Iris pigment epithelial cell (primary cell): ENCODE results near the gene KLHL29.
A peak's percentile ranks its signal among the peaks of the same experiment; 100 is the strongest.

ENCODE experiments used
- DNase-seq: peaks from one replicate; pipeline ENCODE4 v3.0.0-alpha.2; 2011; ENCODE audit warnings: low read depth

Gene KLHL29

DNA sequence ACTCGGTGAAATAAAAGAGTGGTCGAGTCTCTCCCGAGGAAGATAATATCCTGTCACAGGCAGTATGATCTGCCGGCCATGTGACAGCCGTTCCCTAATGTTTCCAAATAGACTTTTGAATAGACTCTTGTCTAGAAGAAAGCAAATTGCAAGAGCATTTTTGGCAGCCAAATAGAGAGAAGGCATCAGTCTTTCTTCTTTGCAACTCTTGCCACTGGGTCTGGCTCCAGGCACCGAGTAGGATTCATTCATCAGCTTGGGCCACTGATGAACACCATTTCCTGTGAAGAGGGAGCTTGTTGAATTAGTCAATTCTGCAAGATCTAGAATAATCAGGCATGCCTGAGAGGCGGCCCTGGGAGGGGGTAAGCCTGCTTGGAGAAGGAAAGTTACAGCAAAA, 165.6 kb downstream of the KLHL29 start:
- peak; percentile 26 for DNase-seq

DNA sequence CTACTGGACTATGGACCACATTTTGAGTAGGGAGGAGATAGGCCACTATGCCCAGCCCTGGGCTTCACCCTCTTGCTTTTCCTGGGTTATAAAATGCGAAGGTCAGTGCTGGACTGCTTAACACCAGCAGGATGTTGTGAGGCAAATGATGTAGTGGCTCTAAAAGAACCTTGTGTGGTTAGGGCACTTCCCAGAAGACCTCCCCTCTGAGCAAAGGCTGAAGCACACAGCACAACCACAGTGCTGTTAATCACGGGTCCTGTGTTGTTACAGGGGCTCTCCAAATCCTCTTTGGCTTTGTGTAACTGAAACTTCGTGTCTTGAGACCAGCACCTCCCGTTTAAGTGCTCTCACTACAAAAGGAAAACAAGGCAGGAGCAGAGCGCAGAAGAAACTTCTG, 166.9 kb downstream of the KLHL29 start:
- DNase-seq, result no peak

DNA sequence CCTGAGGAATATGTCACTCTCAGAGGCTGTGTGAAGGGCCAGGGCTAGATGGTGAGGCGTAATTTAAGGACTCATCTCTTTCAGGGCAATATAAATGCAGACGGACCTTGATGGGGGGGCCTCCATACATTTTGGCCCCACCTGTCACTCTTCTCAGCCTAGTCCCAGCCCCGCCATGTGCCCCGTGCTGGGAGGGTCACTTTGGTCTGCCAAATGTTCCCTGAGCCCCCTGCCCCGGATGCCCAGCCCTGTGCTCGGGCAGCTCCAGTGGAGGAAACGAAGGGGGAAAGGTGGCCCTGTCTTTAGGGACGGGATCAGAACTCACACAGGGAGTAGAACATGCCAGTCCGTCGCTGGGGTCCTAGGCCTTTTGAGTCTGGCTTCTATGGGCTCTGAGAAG, 168.6 kb downstream of the KLHL29 start:
- DNase-seq, result no peak

DNA sequence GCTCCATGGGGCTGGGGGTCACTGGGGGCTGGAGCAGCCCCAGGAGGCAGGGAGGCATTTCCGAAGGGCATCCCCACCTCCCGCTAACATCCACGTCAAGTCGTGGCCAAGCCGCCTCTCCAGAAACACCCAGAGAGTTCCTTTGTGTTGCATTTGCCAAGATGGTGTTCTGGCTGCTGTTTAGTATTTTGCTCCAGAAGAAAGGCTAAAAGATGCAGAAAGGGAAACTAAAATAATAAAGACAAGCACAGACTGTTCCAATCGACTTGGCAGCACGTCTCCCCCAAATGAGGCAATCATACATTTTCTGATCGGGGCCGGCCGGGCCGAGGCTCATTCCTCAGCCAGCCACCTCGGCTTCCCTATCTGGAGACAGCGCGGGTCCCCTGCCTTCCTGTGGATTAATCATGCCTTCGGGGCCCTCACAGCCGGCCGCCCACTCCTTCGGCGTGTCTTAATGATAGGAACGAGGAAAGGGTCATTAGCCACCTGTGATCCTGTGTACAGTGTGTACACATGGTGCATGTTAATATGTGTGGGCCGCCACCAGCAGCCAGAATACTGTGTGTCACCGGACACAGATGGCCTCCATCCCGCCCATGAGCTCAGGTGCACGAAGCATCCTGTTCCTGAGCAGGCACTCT, 169.2 kb downstream of the KLHL29 start:
- peak; percentile 34 for DNase-seq

DNA sequence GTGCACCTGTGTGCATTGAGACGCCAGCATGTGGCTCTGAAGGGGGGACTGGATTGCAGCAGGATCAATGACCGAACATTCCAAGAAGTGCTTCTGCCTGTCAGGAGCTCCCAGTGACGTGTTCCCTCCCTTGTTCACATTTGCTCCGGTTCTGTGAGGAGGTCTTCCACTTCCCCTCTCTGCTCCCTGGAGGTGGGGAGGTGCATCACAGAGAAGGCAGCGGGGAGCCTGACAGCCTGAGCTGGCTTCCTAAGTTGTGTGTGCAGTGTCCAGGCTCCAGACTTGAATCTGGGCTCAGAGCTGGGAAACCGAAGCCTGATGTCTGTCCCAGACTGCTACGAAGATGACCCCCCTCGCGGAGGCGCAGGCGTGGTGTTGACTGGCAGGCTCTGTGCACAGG, 171.0 kb downstream of the KLHL29 start:
- DNase-seq, result no peak

DNA sequence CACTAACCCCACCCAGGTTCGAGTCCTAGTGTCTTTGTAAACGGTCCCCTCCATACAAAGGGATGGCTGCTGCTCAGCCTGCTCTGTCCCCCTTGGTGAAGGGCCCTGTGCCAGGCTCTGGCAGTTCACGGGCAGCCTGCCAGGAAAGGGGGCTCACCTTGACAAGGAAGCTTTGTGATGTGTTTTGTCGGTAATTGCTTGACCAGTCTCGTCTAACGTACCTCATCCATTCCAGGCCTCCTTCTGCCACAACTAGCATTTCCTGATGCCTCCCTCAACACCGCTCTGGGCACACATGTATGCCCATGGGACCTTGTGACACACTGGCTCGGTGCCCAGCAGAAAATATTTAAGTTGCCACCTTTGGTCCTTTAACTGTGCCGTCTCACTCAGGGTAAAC, 171.9 kb downstream of the KLHL29 start:
- DNase-seq, result no peak

DNA sequence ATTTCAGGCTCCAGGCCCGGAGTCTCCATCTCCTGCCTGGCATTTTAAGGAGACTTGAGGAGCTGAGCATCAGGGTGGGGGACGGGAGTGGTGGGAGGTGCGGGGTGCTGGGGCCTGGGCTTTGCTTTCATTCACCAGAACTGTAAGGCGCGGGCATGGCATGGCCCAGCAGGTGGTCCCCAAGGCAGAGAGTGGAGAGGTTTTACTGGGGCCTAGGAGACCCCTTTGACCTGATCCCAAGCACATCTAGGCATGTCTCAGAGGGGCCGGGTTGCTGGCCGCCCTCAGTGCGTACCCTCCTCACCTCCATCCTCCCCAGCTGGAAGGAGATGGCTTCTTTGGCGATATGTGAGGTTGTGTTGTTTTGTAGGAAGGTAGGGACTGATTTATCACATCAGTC, 172.5 kb downstream of the KLHL29 start:
- DNase-seq, result no peak

DNA sequence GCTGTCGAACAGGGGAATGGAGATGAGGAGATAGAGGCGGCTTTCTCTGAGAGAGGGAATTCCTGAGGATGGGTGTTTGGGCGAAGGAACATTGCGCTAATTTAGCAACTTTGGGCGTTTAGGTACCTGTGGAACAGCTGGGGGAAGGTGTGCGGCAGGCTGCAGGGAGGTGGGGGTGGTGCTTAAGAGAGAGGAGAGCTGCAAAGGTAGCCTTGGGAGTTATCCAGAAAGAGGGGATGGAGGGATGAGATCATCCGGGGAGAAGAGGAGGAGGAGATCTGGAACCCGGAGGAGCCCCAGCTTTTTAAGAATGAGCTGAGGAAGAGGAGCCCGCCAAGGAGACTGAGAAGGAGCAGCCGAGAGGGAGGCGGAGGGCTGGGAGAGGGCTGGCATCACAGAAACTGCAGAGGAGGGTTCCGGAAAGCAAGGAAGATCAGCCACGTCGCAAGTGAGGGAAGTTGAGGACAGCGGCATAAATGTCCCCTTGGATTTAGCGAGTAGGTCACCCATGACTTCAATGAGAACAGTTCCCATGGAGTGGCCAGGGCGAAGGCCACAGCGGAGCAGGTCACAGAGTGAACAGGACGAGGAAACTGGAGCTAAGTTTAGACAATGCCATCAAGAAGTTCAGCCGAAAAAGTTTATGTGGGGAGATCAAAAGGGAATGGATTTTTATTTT, 174.7 kb downstream of the KLHL29 start:
- no peak for DNase-seq

DNA sequence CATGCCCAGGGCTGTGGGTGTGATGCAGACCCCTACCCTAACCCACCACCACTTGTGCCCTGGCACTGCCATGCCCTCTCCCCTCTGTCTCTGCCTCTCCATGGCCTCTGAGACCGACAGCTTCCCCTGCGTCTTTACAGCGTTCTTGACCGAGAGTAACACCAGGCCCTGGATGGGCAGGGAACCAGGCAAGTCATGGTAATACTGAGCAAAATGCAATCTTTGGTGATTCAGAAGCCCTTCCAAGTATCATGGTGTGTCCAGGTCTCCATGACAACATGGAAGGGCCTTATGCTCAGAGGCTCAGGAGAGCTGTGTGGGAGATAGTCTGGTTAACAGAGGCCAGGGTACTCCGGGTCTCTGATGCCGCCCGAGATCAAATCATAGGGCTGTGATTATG, 176.1 kb downstream of the KLHL29 start:
- peak; percentile 26 for DNase-seq

DNA sequence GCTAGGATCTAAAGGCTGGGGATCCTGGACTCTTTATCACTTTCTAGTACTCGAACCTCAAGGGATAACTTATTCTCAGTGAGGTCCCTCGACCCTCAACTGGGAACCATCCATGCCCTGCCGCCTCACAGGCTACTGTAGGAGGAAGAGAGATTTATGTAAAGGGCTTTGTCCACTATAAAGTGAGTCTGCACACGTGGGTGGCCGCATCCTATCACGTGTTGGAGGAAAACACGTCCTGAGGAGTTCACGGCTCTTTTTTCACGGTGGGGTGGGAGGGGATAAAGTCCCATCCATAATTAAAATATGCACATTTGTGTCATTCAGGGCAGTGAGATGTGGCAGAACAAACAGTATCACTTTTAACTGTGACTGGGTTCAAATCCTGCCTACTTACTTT, 176.6 kb downstream of the KLHL29 start:
- no peak for DNase-seq

DNA sequence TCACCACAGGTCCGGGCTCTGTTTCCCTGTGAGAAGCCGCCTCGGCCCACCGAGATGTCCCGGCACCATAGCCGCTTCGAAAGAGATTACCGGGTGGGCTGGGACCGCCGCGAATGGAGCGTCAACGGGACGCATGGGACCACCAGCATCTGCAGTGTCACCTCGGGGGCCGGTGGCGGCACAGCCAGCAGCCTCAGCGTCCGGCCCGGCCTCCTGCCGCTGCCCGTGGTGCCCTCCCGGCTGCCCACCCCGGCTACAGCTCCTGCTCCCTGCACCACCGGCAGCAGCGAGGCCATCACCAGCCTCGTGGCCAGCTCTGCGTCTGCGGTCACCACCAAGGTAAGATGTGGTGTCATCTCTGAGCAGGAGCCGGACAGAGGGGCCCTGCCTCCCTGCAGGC, 177.2 kb downstream of the KLHL29 start:
- DNase-seq, result no peak

DNA sequence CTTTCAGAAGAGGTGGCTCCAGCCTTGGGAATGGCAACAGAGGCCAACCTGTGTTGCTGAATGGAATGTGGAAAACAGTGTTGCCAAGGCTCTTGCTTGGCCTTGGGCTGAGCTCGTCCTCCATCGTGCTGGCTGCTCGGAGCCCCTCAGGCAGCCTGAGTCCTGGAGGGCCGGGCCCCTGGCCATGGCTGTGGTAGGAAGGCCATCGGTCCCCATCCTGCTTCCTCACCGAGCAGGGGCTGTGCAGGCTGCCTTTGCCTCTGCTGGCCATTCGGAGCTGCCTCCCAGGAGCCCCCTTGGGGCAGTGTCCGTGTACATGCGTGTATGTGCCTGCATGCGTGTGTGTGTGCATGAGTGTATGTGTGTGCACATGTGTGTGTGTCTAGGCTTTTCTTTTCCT, 178.2 kb downstream of the KLHL29 start:
- no peak for DNase-seq

DNA sequence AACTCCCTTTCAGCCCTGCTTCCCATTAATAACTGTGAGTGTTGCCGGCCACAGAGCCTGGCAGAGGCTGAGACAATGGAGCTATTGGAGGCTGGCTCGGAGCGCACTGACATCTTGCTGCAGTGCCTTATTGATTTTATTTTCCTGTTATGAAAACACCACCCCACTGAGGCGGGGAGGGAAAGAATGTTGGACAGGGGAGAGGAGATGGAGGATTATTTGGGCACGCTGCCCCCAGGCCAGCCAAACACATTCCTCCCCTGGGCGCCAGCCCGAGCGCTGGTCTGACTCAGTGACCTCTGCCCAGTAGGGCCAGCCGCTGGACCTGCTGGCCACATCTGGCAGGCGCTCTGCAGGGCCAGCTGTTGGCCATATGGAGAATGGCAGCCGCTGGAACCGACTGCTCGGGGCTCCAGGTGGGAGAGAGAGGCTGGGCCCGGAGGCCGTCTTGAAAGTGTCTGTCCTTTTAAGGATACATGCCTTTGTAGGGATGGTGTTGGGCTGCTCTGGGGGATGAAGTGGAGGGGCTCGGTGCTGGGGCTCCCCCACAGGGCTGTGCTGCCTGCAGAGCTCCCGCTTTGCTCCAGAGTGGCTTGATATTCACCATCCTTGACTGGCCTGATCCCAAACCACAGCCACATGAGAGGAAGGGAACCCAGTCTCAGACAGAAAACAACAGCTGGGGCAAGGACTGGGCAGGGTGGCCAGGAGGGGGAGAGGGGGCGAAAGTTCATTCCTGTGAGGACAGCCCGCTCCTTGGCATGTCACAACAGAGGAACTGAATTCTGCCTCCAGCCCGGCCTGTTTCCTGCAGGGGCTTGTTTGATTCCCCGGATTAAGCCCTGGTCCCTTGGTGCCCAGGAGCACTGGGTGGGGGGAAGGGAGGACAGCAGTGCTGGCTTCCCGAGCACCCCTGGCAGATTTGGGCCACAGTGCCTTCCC, 179.0 kb downstream of the KLHL29 start:
- DNase-seq, result peak; percentile 21

DNA sequence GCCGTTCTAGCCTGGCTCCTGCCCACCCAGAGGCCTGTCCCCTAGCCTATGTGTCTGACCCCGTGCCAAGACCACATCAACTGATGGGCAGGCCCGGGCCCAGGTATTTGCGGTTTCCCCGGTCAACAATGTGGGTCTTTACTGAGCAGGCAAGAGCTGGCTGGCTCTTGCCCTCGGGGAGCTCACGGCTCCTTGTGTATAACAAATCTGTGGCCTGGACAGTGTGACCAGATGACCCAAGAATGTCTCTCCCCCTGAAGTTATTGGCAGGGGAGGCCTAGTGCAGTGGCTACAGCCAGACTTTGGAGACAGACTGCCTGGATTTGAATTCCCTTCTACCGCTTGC, 179.6 kb downstream of the KLHL29 start:
- no peak for DNase-seq

DNA sequence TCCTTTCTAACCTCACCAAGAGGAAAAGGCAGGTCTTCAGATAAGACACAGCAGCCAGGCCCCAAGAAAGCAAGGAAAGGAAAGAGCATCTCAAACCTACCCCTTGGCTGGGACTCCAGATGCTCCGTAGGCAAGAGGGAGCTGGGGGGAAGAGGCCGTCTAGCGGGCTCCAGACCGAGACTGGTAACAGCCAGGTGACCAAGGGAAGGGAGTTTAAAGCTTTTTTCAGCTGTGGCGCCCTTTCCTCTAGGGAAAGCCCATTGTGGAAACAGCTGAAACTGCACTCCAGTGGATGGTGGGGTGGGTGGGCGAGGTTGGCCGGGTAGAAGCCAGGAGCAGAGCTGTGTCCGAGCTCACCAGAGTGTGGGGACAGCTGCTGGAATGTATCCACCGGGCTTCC, 180.4 kb downstream of the KLHL29 start:
- no peak for DNase-seq

DNA sequence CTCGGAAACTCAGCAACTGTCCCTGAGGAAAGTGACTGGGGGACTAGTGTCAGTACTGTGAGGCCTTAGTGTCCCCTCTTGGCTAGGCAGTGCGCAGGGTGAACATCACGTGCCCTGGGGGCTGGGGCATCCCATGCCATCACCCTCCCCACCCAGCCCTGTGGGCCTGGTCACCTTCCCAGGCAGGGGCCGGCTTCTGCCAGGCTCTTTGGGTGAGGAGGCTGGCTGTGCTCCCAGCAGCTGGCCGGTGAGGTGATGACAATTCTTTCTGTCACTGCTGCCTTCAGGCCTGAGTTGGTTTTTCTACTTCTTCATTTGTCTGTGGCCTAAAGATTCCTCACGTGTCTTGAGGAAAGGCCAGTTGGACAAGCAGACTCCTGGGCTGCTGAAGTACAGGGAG, 180.8 kb downstream of the KLHL29 start:
- DNase-seq, result no peak

DNA sequence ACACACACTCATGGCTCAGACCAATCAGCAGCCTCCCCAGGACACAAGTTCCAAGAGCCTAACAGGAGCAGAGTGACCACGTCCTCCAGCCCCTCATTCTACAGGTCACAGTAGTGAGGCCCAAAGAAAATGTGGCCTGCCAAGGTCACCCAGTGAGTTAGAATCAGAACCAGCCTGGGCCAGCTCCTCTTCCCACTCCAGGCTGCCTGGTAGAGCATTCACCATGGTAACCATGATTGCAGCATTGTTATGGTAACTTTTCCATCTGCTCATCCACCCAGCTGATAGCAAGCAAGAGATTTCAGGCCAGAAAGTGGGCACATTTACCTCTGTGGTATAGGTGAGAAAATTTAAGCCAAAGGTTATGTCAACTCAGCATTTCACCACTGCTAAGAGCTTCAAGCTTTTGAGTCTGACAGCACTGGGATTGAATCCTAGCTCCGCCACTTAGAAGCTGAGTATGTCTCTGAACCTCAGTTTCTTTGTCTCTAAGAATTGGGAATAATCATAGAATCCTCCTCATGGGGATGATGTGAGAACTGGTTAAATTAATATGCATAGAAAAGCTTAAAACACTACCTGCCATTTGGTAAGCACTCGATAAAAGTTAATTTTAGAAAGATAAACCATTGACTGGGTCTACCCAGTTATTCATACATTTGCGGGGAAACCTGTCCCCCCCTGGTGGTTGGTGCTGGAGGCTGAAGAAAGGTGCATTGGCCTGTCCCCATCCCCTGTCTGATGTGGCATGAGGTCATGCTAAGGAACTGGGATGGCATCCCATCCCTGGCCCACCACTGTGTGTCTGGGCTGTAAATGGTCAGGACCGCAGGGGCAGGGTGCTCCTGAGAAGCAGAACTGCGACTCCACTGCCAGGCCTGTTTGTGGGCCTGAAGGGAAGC, 181.5 kb downstream of the KLHL29 start:
- no peak for DNase-seq

DNA sequence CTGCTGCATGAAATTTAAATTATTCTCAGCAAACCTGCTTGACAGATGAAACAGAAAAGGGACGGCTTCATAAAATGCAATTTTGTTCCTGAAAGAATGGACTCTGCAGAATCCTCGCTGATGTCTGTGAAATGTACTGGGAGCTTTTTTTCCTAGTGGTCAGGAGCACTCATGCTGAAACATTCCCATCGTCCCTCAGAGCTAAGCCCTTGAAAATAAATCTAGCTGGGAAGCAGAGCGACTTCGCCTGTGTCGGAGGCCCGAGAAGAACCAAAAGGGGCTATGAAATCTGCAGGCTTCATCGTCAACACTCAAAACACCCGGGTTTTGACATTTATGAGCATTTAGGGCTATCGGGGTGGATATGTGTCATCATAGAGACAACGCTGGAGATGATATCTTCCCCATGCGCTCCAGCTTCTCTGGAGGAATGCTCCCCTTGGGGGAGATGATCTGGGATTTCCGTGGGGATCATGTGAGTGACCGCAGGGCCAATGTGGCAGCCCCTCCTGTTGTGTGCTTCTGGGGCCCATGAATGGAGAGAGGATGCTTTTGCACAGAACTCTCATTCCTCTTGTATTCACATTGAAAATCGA, 182.3 kb downstream of the KLHL29 start:
- DNase-seq, result no peak

DNA sequence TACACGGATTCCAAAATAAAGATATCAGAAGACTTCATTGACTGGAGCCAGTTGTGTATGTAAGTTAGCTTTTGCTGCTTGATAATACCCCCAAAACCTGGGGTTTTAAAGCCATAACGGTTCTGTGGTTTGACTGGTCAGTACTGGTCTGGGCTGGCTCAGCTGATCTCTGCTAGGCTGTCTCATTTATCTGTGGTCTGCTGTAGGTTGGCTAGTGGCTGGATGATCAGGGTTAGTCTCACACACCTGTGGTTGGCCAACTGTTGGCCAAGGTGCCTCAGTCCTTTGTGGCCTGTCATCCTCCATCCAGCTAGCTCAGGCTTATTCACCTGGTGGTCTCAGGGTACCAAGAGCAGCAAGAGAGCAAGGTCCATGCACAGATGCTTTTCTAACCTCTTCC, 183.2 kb downstream of the KLHL29 start:
- no peak for DNase-seq

DNA sequence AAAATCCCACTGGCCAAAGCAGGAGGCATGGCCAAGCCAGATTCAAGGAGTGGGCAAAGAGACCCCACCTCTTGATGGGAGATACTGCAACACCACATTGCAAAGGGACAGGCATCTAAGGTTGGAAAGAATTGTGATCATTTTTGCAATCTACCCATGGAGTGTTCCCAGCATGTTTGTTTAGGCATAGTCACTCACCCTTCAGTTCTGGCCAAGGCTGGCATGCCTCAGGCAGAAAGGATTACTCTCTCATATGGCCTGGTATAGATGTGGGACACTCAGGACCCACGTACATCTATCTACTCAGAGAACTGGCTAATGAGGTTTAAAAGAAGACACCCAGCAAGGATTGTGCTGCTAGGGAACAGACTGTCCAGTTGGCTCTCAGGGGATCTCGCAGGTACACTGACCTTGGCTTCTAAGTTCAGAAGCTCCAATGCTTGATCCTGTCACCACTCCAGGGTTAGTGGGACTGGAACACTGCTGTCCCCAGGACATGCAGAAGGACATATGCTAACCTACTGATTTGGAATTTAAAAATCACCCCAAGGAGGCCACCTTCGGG, 183.7 kb downstream of the KLHL29 start:
- DNase-seq, result no peak

DNA sequence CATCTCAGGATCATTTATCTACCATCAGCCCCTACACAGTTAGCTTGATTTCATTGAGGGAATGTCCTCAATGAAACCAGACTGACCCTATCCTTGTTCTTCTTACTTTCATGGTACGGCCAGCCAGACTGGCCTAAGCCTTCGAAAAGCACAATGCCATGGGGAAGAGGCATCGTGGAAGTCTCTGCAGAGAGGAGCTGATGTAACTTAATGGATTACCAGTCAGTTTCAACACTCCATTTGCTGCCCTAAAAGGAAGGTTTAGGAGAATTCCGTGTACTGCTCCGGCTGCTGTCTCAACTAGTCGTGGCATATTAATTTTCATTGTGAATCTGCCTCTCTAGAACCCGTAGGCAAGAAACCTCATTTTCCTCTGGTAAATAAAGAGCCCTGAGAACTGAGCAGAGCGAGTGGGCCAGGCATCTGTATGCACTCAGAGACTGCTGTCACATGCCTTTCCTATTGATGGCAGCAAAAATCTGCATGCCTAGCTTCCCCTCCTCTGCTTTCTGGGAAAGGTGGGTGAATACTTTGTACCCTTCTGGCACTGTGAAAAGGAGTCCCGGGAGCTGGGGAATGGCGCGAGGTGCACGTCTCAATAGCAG, 184.9 kb downstream of the KLHL29 start:
- no peak for DNase-seq
